Activated naive CD4-positive, alpha-beta T cell treated with anti-CD3 and anti-CD28 coated beads for 36 hours (primary cell): Measurements from ENCODE around the gene CELSR1. TPM values are rescaled to one million over a fixed set of nuclear protein-coding genes. Genes with fewer than 3 reads are reported as not detected.

Source experiments
- CTCF ChIA-PET: fragments of 350-600 bp; sonication (Branson Sonifier 250); formaldehyde crosslinking; loops from one replicate; lab custom pipeline; 2021; ENCODE audit warnings: antibody characterized with exemption; lab: Charles Lee
- DNase-seq: peaks from one replicate; pipeline ENCODE4 v3.0.0-alpha.2; 2020
- H3K27ac Mint-ChIP-seq: one replicate; pipeline ENCODE4 v1.8.0; 2021; ENCODE audit warnings: mild to moderate bottlenecking, mixed read lengths
- H3K27me3 Mint-ChIP-seq: one replicate; pipeline ENCODE4 v1.8.0; 2021; ENCODE audit warnings: low read depth, mixed read lengths
- H3K36me3 Mint-ChIP-seq: one replicate; pipeline ENCODE4 v1.8.0; 2021; ENCODE audit warnings: low read depth, mixed read lengths
- H3K4me1 Mint-ChIP-seq: one replicate; pipeline ENCODE4 v1.8.0; 2021; ENCODE audit warnings: low read depth, mixed read lengths
- H3K4me3 Mint-ChIP-seq: one replicate; pipeline ENCODE4 v1.8.0; 2021; ENCODE audit warnings: mild to moderate bottlenecking, moderate library complexity, mixed read lengths
- H3K9me3 Mint-ChIP-seq: one replicate; pipeline ENCODE4 v1.8.0; 2021; ENCODE audit warnings: mixed read lengths
- intact Hi-C: fragments of 100-400 bp; cut with micrococcal nuclease; formaldehyde crosslinking; loops from one replicate; pipeline ENCODE4 v1.15.1; 2023
- total RNA-seq, 2 experiments: library from RNA; stranded (reverse); gene quantifications; one replicate each; pipeline ENCODE4 v1.2.3, GENCODE V29; 2021

The CELSR1 gene
- total RNA-seq, 2 experiments from 2014 or later, result 0.17 to 0.25 TPM

GRCh38 chr22:46486996-46487717 lies 50.3 kb downstream of the CELSR1 start:
- no peak for DNase-seq
- no peaks in the 10 kb centered on the region for H3K9me3 Mint-ChIP-seq
- H3K4me1 Mint-ChIP-seq, result peaks cover 3% of the 10 kb centered on the region
- intact Hi-C loops, result no loop called here
- H3K27ac Mint-ChIP-seq, result no peak overlapping the region
- no peaks in the 10 kb centered on the region for H3K36me3 Mint-ChIP-seq
- peaks cover 3% of the 10 kb centered on the region for H3K27me3 Mint-ChIP-seq
- CTCF ChIA-PET, result interaction anchor here (0.8 to 0.9 kb wide), 2 partner anchors 120 to 546 kb away, joined by 3 to 4 read pairs; no protein-coding TSS in a partner anchor
- H3K4me3 Mint-ChIP-seq, result no peak overlapping the region

- H3K27me3 Mint-ChIP-seq, result peaks cover 3% of the 10 kb centered on the region
- DNase-seq, result no peak
- no peaks in the 10 kb centered on the region for H3K9me3 Mint-ChIP-seq
- H3K4me3 Mint-ChIP-seq, result no peak overlapping the region
- CTCF ChIA-PET, result interaction anchor here (1.1 kb wide), 1 partner anchor 47 kb away, joined by 3 read pairs; no protein-coding TSS in a partner anchor
- intact Hi-C loops, result no loop called here
- H3K4me1 Mint-ChIP-seq, result peaks cover 9% of the 10 kb centered on the region
- no peak overlapping the region for H3K27ac Mint-ChIP-seq
- H3K36me3 Mint-ChIP-seq, result no peaks in the 10 kb centered on the region
These were observed 52.4 kb downstream of the CELSR1 start for GRCh38 chr22:46484861-46485595.

GRCh38 chr22:46484156-46484860 lies 53.1 kb downstream of the CELSR1 start:
- Mint-ChIP-seq H3K27me3 (peaks cover 3% of the 10 kb centered on the region), H3K36me3 (no peaks in the 10 kb centered on the region), H3K9me3 (no peaks in the 10 kb centered on the region), H3K4me3 (no peak overlapping the region), H3K4me1 (peaks cover 9% of the 10 kb centered on the region), H3K27ac (no peak overlapping the region)
- no peak for DNase-seq
- intact Hi-C loops, result no loop called here
- CTCF ChIA-PET, result interaction anchor here (1.1 kb wide), 1 partner anchor 47 kb away, joined by 3 read pairs; no protein-coding TSS in a partner anchor

GRCh38 chr22:46483353-46483752 lies 54.1 kb downstream of the CELSR1 start:
- Mint-ChIP-seq H3K27me3 (no peaks in the 10 kb centered on the region), H3K36me3 (no peaks in the 10 kb centered on the region), H3K4me3 (no peak overlapping the region), H3K4me1 (peaks cover 9% of the 10 kb centered on the region), H3K27ac (no peak overlapping the region), H3K9me3 (no peaks in the 10 kb centered on the region)
- DNase-seq, result no peak
- intact Hi-C loops, result no loop called here
- CTCF ChIA-PET, result no interaction called here

- Mint-ChIP-seq H3K4me1 (peaks cover 9% of the 10 kb centered on the region), H3K27me3 (no peaks in the 10 kb centered on the region), H3K36me3 (no peaks in the 10 kb centered on the region), H3K4me3 (no peak overlapping the region), H3K27ac (no peak overlapping the region), H3K9me3 (no peaks in the 10 kb centered on the region)
- intact Hi-C loops, result no loop called here
- CTCF ChIA-PET, result interaction anchor here (0.6 kb wide), 1 partner anchor 203 kb away, joined by 3 read pairs; no protein-coding TSS in a partner anchor
- no peak for DNase-seq
These were observed 55.3 kb downstream of the CELSR1 start for GRCh38 chr22:46482056-46482675.

- Mint-ChIP-seq H3K27me3 (no peaks in the 10 kb centered on the region), H3K27ac (no peak overlapping the region), H3K4me1 (peaks cover 13% of the 10 kb centered on the region), H3K9me3 (no peaks in the 10 kb centered on the region), H3K4me3 (no peak overlapping the region), H3K36me3 (no peaks in the 10 kb centered on the region)
- CTCF ChIA-PET, result no interaction called here
- intact Hi-C loops, result no loop called here
- DNase-seq, result no peak
These were observed 56.0 kb downstream of the CELSR1 start for GRCh38 chr22:46481386-46481785.

GRCh38 chr22:46480396-46480795 lies 57.0 kb downstream of the CELSR1 start:
- H3K27me3 Mint-ChIP-seq, result peaks cover under 1% of the 10 kb centered on the region
- no peak for DNase-seq
- no peaks in the 10 kb centered on the region for H3K36me3 Mint-ChIP-seq
- H3K9me3 Mint-ChIP-seq, result peaks cover under 1% of the 10 kb centered on the region
- H3K27ac Mint-ChIP-seq, result no peak overlapping the region
- H3K4me3 Mint-ChIP-seq, result no peak overlapping the region
- CTCF ChIA-PET, result no interaction called here
- H3K4me1 Mint-ChIP-seq, result peaks cover 13% of the 10 kb centered on the region
- intact Hi-C loops, result no loop called here

- Mint-ChIP-seq H3K4me3 (no peak overlapping the region), H3K27ac (no peak overlapping the region), H3K4me1 (peaks cover 13% of the 10 kb centered on the region), H3K36me3 (no peaks in the 10 kb centered on the region), H3K9me3 (peaks cover 5% of the 10 kb centered on the region), H3K27me3 (peaks cover 2% of the 10 kb centered on the region)
- DNase-seq, result no peak
- intact Hi-C loops, result no loop called here
- CTCF ChIA-PET, result no interaction called here
These were observed 58.4 kb downstream of the CELSR1 start for GRCh38 chr22:46479046-46479445.

- intact Hi-C loops, result no loop called here
- CTCF ChIA-PET, result no interaction called here
- DNase-seq, result no peak
- H3K27me3 Mint-ChIP-seq, result peaks cover 2% of the 10 kb centered on the region
- peaks cover 10% of the 10 kb centered on the region for H3K4me1 Mint-ChIP-seq
- no peaks in the 10 kb centered on the region for H3K36me3 Mint-ChIP-seq
- no peak overlapping the region for H3K4me3 Mint-ChIP-seq
- peaks cover 5% of the 10 kb centered on the region for H3K9me3 Mint-ChIP-seq
- H3K27ac Mint-ChIP-seq, result no peak overlapping the region
These were observed 59.3 kb downstream of the CELSR1 start for GRCh38 chr22:46478083-46478551.

- peaks cover 5% of the 10 kb centered on the region for H3K9me3 Mint-ChIP-seq
- intact Hi-C loops, result no loop called here
- H3K27ac Mint-ChIP-seq, result no peak overlapping the region
- CTCF ChIA-PET, result no interaction called here
- no peaks in the 10 kb centered on the region for H3K36me3 Mint-ChIP-seq
- peaks cover 9% of the 10 kb centered on the region for H3K4me1 Mint-ChIP-seq
- peaks cover 2% of the 10 kb centered on the region for H3K27me3 Mint-ChIP-seq
- no peak overlapping the region for H3K4me3 Mint-ChIP-seq
- peak; percentile 34 for DNase-seq
These were observed 60.9 kb downstream of the CELSR1 start for GRCh38 chr22:46476547-46476941.

- DNase-seq, result no peak
- intact Hi-C loops, result no loop called here
- H3K27ac Mint-ChIP-seq, result no peak overlapping the region
- CTCF ChIA-PET, result no interaction called here
- H3K4me3 Mint-ChIP-seq, result no peak overlapping the region
- peaks cover 5% of the 10 kb centered on the region for H3K9me3 Mint-ChIP-seq
- H3K36me3 Mint-ChIP-seq, result no peaks in the 10 kb centered on the region
- peaks cover 4% of the 10 kb centered on the region for H3K4me1 Mint-ChIP-seq
- H3K27me3 Mint-ChIP-seq, result peaks cover 2% of the 10 kb centered on the region
These were observed 63.4 kb downstream of the CELSR1 start for GRCh38 chr22:46473896-46474557.
